Activated B cell treated with CpG ODN at 0.5 μM for 24 hours (primary cell): Measurements from ENCODE around the gene ATG2A. TPM values are rescaled to one million over a fixed set of nuclear protein-coding genes. Genes with fewer than 3 reads are reported as not detected.

Experiments
- ATAC-seq: fragments of 200-7000 bp; cut with Tn5 transposase; one replicate; pipeline ENCODE4 v1.10.0; 2021; ENCODE audit warnings: low read depth, mild to moderate bottlenecking, moderate library complexity
- CTCF ChIA-PET: fragments of 350-600 bp; sonication (Branson Sonifier 250); formaldehyde crosslinking; loops from one replicate; lab custom pipeline; 2021; ENCODE audit warnings: antibody characterized with exemption; lab: Charles Lee
- POLR2A ChIA-PET: fragments of 350-600 bp; sonication (Branson Sonifier 250); formaldehyde crosslinking; loops from one replicate; lab custom pipeline; 2021; ENCODE audit warnings: antibody characterized with exemption; lab: Charles Lee
- DNase-seq: peaks from one replicate; pipeline ENCODE4 v3.0.0; 2022
- H3K27ac Mint-ChIP-seq: one replicate; pipeline ENCODE4 v1.8.0; 2020; ENCODE audit warnings: mixed read lengths
- H3K27me3 Mint-ChIP-seq: one replicate; pipeline ENCODE4 v1.8.0; 2021; ENCODE audit warnings: mixed read lengths
- H3K36me3 Mint-ChIP-seq: one replicate; pipeline ENCODE4 v1.8.0; 2021; ENCODE audit warnings: low read depth, mixed read lengths
- H3K4me1 Mint-ChIP-seq: one replicate; pipeline ENCODE4 v1.8.0; 2021; ENCODE audit warnings: mixed read lengths
- H3K4me3 Mint-ChIP-seq: one replicate; pipeline ENCODE4 v1.8.0; 2020; ENCODE audit warnings: mild to moderate bottlenecking, mixed read lengths
- H3K9me3 Mint-ChIP-seq: one replicate; pipeline ENCODE4 v1.8.0; 2020; ENCODE audit warnings: mixed read lengths
- intact Hi-C: fragments of 100-400 bp; cut with micrococcal nuclease; formaldehyde crosslinking; loops from one replicate; pipeline ENCODE4 v1.15.1; 2024
- total RNA-seq: library from RNA; stranded (reverse); gene quantifications from 2 replicates; pipeline ENCODE4 v1.2.3, GENCODE V29; 2022
- TF ChIP-seq, protein P1 (sequence below): fragments of 200-600 bp; IDR thresholded peaks from one replicate; pipeline ENCODE4 v1.8.0; 2022; ENCODE audit warnings: antibody characterized with exemption, mild to moderate bottlenecking

ATG2A gene
- total RNA-seq, 1 donor from 2014 or later, result 35.0 TPM

GRCh38 chr11:64865286-64866172 lies 51.5 kb downstream of the ATG2A start:
- CTCF ChIA-PET, result interaction anchor here (0.7 to 13.8 kb wide), 5 partner anchors 10 to 22 kb away, joined by 3 to 213 read pairs (median 9); partner anchors contain the start of genes CDC42BPG and EHD1
- TF ChIP-seq, protein P1, sequence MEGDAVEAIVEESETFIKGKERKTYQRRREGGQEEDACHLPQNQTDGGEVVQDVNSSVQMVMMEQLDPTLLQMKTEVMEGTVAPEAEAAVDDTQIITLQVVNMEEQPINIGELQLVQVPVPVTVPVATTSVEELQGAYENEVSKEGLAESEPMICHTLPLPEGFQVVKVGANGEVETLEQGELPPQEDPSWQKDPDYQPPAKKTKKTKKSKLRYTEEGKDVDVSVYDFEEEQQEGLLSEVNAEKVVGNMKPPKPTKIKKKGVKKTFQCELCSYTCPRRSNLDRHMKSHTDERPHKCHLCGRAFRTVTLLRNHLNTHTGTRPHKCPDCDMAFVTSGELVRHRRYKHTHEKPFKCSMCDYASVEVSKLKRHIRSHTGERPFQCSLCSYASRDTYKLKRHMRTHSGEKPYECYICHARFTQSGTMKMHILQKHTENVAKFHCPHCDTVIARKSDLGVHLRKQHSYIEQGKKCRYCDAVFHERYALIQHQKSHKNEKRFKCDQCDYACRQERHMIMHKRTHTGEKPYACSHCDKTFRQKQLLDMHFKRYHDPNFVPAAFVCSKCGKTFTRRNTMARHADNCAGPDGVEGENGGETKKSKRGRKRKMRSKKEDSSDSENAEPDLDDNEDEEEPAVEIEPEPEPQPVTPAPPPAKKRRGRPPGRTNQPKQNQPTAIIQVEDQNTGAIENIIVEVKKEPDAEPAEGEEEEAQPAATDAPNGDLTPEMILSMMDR, result no peak
- DNase-seq (peak; percentile 41), ATAC-seq (peak; percentile 64)
- Mint-ChIP-seq H3K36me3 (peaks cover 50% of the 10 kb centered on the region), H3K9me3 (no peaks in the 10 kb centered on the region), H3K27me3 (no peaks in the 10 kb centered on the region), H3K4me3 (peak overlapping the region; percentile 73), H3K4me1 (peaks cover 96% of the 10 kb centered on the region), H3K27ac (peak overlapping the region; percentile 92)
- POLR2A ChIA-PET, result interaction anchor here (0.6 to 27.6 kb wide), 13 partner anchors 13 to 468 kb away, joined by 3 to 1194 read pairs (median 5); partner anchors contain the start of genes ARL2, ATG2A, EHD1 and MAP4K2
- intact Hi-C loops, result loop anchor here (1.0 kb wide), 3 partner anchors 13 to 23 kb away; partner anchors contain the start of gene EHD1

- Mint-ChIP-seq H3K27ac (peak overlapping the region; percentile 92), H3K9me3 (no peaks in the 10 kb centered on the region), H3K4me3 (peak overlapping the region; percentile 73), H3K36me3 (peaks cover 52% of the 10 kb centered on the region), H3K27me3 (no peaks in the 10 kb centered on the region), H3K4me1 (peaks cover 96% of the 10 kb centered on the region)
- DNase-seq (no peak), ATAC-seq (no peak)
- TF ChIP-seq, protein P1, result no peak
- intact Hi-C loops, result loop anchor here (1.0 kb wide), 3 partner anchors 13 to 24 kb away; partner anchors contain the start of gene EHD1
- ChIA-PET POLR2A (interaction anchor here (1.0 to 27.6 kb wide), 10 partner anchors 12 to 267 kb away, joined by 3 to 1194 read pairs (median 5); partner anchors contain the start of genes ARL2, ATG2A, EHD1 and MAP4K2), CTCF (interaction anchor here (1.6 to 13.8 kb wide), 4 partner anchors 11 to 23 kb away, joined by 5 to 213 read pairs (median 10); partner anchors contain the start of gene EHD1)
Measured at GRCh38 chr11:64864473-64865285, 52.3 kb downstream of the ATG2A start.

- intact Hi-C loops, result no loop called here
- Mint-ChIP-seq H3K9me3 (no peaks in the 10 kb centered on the region), H3K27me3 (no peaks in the 10 kb centered on the region), H3K27ac (peak overlapping the region; percentile 92), H3K4me3 (peak overlapping the region; percentile 32), H3K36me3 (peaks cover 53% of the 10 kb centered on the region), H3K4me1 (peaks cover 96% of the 10 kb centered on the region)
- TF ChIP-seq, protein P1, result no peak
- CTCF ChIA-PET, result interaction anchor here (1.8 to 13.8 kb wide), 3 partner anchors 13 to 23 kb away, joined by 9 to 213 read pairs (median 10); partner anchors contain the start of gene EHD1
- POLR2A ChIA-PET, result interaction anchor here (1.6 to 27.6 kb wide), 4 partner anchors 11 to 253 kb away, joined by 5 to 1194 read pairs (median 334); partner anchors contain the start of genes EHD1, SF1 and ZNHIT2
- DNase-seq, result no peak
- ATAC-seq, result no peak
Measured at GRCh38 chr11:64864135-64864472, 52.9 kb downstream of the ATG2A start.

GRCh38 chr11:64863391-64864060 lies 53.5 kb downstream of the ATG2A start:
- intact Hi-C loops, result no loop called here
- Mint-ChIP-seq H3K36me3 (peaks cover 54% of the 10 kb centered on the region), H3K27me3 (no peaks in the 10 kb centered on the region), H3K4me3 (peak overlapping the region; percentile 32), H3K27ac (peak overlapping the region; percentile 92), H3K9me3 (no peaks in the 10 kb centered on the region), H3K4me1 (peaks cover 96% of the 10 kb centered on the region)
- DNase-seq (no peak), ATAC-seq (no peak)
- TF ChIP-seq, protein P1, result no peak
- ChIA-PET POLR2A (interaction anchor here (1.6 to 27.6 kb wide), 5 partner anchors 11 to 254 kb away, joined by 5 to 1194 read pairs (median 13); partner anchors contain the start of genes EHD1, SF1 and ZNHIT2), CTCF (interaction anchor here (13.8 kb wide), 1 partner anchor 12 kb away, joined by 213 read pairs; no protein-coding TSS in a partner anchor)
